NCI-H446 (cell line): Measurements from ENCODE around the gene TSPEAR.
"Not testable (repeated sequence)": the region's sequence is repeated elsewhere in the genome, so short reads cannot be mapped to it uniquely, and the experiment has no call there.

Experiments
- DNase-seq, 2 experiments: peaks; one replicate each; lab custom pipeline; 2025; lab: John Stamatoyannopoulos, UW

Gene TSPEAR

GRCh38 chr21:44650973-44651675 is 60.2 kb downstream of the TSPEAR start:
- DNase-seq = no peak

GRCh38 chr21:44650265-44650972 is 61.0 kb downstream of the TSPEAR start:
- DNase-seq = no peak

GRCh38 chr21:44649521-44650100 is 61.8 kb downstream of the TSPEAR start:
- no peak for DNase-seq

GRCh38 chr21:44648557-44649311 is 62.6 kb downstream of the TSPEAR start:
- DNase-seq = no peak

- DNase-seq = no peak
Observed at GRCh38 chr21:44647222-44647552, 64.2 kb downstream of the TSPEAR start.

- DNase-seq = not testable (repeated sequence)
Observed at GRCh38 chr21:44646366-44647221, 64.8 kb downstream of the TSPEAR start, which contains the start of gene KRTAP10-11. Gene KRTAP10-11 (plus strand): TSS chr21:44646414. CDS start chr21:44646459, 45 bp downstream.

- DNase-seq = no peak
Observed at GRCh38 chr21:44644878-44645277, 66.5 kb downstream of the TSPEAR start.

- no peak for DNase-seq
Observed at GRCh38 chr21:44643741-44644310, 67.5 kb downstream of the TSPEAR start.

- no peak for DNase-seq
Observed at GRCh38 chr21:44640761-44641160, 70.6 kb downstream of the TSPEAR start.

- no peak for DNase-seq
Observed at GRCh38 chr21:44639331-44639655, 72.1 kb downstream of the TSPEAR start.

- not testable (repeated sequence) for DNase-seq
Observed at GRCh38 chr21:44638506-44639330, 72.7 kb downstream of the TSPEAR start.

GRCh38 chr21:44637851-44638348 is 73.5 kb downstream of the TSPEAR start:
- DNase-seq = not testable (repeated sequence)

- DNase-seq = peak in 1 of 2 experiments; percentile 44
Observed at GRCh38 chr21:44637018-44637850, 74.1 kb downstream of the TSPEAR start, which contains the start of gene KRTAP10-10. Gene KRTAP10-10 (plus strand): TSS chr21:44637356. CDS start chr21:44637418, 62 bp downstream.

GRCh38 chr21:44636209-44637017 is 75.0 kb downstream of the TSPEAR start:
- DNase-seq = no peak

GRCh38 chr21:44632067-44632466 is 79.3 kb downstream of the TSPEAR start:
- no peak for DNase-seq

GRCh38 chr21:44630440-44630839 is 80.9 kb downstream of the TSPEAR start:
- DNase-seq = no peak

- no peak for DNase-seq
Observed at GRCh38 chr21:44628707-44629391, 82.5 kb downstream of the TSPEAR start.

GRCh38 chr21:44627831-44628233 is 83.5 kb downstream of the TSPEAR start:
- not testable (repeated sequence) for DNase-seq
